ENCODE measurements around the gene ID2.

ID2 gene

GRCh38 chr2:8670580-8670979, 11.3 kb upstream of the ID2 start:
- DNase-seq: no peak

- no peak for DNase-seq
Observed at GRCh38 chr2:8671176-8671575, 10.7 kb upstream of the ID2 start.

- DNase-seq: no peak
Observed at GRCh38 chr2:8671802-8672201, 10.1 kb upstream of the ID2 start.

- no peak for DNase-seq
Observed at GRCh38 chr2:8672940-8673339, 8.9 kb upstream of the ID2 start.

- DNase-seq: no peak
Observed at GRCh38 chr2:8673381-8673780, 8.5 kb upstream of the ID2 start.

GRCh38 chr2:8674420-8675009, 7.3 kb upstream of the ID2 start:
- DNase-seq: no peak

GRCh38 chr2:8675543-8675942, 6.3 kb upstream of the ID2 start:
- no peak for DNase-seq

GRCh38 chr2:8676191-8676920, 5.5 kb upstream of the ID2 start:
- DNase-seq: no peak

GRCh38 chr2:8676921-8677645, 4.8 kb upstream of the ID2 start:
- no peak for DNase-seq

- peak; percentile 47 for DNase-seq
Observed at GRCh38 chr2:8677646-8678592, 3.9 kb upstream of the ID2 start.

- peak; percentile 86 for DNase-seq
Observed at GRCh38 chr2:8678731-8679566, 2.9 kb upstream of the ID2 start.

- no peak for DNase-seq
Observed at GRCh38 chr2:8679567-8679826, 2.4 kb upstream of the ID2 start.

- peak; percentile 36 for DNase-seq
Observed at GRCh38 chr2:8679827-8680731, 1.8 kb upstream of the ID2 start.

- peak; percentile 6 for DNase-seq
Observed at GRCh38 chr2:8680822-8681760, 765 bp upstream of the ID2 start.

- no peak for DNase-seq
Observed at GRCh38 chr2:8682719-8683667, 1.1 kb downstream of the ID2 start.

GRCh38 chr2:8684540-8684877, 2.7 kb downstream of the ID2 start:
- no peak for DNase-seq

GRCh38 chr2:8684878-8685696, 3.2 kb downstream of the ID2 start:
- peak; percentile 38 for DNase-seq

Data from NCI-H1092 (cell line).